Panc1 (cell line): Measurements from ENCODE around the gene CNDP1.

Experiments used
- POLR2AphosphoS5 ChIP-seq: IDR thresholded peaks from 2 replicates; pipeline ENCODE4 v1.6.1; 2012; ENCODE audit warnings: mild to moderate bottlenecking, low read depth, low read length, moderate library complexity
- SIN3A ChIP-seq: IDR thresholded peaks from 2 replicates; pipeline ENCODE4 v1.6.1; 2012; ENCODE audit warnings: low read depth, mild to moderate bottlenecking, low read length, moderate library complexity, borderline replicate concordance; ENCODE audit not compliant: insufficient read depth
- TF ChIP-seq, protein P1 (sequence below): fragments of 450-650 bp; IDR thresholded peaks from 2 replicates; pipeline ENCODE4 v1.5.1; 2017; ENCODE audit warnings: mild to moderate bottlenecking
- TF ChIP-seq, protein P2 (sequence below), 2 experiments: IDR thresholded peaks; 2 replicates each; pipeline ENCODE4 v1.6.1; 2011 to 2012; ENCODE audit warnings: low read depth in 2 of 2, control low read depth in 1 of 2, low read length in 1 of 2, mild to moderate bottlenecking in 1 of 2, moderate library complexity in 1 of 2; ENCODE audit not compliant: insufficient read depth in 1 of 2

DNA sequence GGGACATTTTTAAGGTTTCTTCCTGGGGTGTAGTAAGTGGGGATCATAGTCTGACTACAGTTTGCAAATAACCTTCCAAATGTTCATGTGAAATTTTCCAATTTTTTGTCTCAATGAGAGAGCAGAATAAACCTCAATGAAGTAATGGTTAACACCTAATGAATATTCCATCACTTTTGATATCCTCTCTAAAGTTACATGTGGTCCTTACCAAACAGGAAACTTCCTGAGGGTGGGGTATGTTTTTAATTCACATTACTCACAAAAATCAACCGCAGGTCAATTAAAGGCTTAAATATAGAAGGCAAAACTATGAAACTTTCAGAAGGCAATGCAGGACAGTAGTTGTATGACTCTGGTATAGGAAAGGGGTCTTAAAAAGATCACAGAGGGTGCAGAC is 76.6 kb downstream of the CNDP1 start:
- TF ChIP-seq, protein P1, sequence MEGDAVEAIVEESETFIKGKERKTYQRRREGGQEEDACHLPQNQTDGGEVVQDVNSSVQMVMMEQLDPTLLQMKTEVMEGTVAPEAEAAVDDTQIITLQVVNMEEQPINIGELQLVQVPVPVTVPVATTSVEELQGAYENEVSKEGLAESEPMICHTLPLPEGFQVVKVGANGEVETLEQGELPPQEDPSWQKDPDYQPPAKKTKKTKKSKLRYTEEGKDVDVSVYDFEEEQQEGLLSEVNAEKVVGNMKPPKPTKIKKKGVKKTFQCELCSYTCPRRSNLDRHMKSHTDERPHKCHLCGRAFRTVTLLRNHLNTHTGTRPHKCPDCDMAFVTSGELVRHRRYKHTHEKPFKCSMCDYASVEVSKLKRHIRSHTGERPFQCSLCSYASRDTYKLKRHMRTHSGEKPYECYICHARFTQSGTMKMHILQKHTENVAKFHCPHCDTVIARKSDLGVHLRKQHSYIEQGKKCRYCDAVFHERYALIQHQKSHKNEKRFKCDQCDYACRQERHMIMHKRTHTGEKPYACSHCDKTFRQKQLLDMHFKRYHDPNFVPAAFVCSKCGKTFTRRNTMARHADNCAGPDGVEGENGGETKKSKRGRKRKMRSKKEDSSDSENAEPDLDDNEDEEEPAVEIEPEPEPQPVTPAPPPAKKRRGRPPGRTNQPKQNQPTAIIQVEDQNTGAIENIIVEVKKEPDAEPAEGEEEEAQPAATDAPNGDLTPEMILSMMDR, result no peak
- no peak for TF ChIP-seq POLR2AphosphoS5
- TF ChIP-seq, protein P2, sequence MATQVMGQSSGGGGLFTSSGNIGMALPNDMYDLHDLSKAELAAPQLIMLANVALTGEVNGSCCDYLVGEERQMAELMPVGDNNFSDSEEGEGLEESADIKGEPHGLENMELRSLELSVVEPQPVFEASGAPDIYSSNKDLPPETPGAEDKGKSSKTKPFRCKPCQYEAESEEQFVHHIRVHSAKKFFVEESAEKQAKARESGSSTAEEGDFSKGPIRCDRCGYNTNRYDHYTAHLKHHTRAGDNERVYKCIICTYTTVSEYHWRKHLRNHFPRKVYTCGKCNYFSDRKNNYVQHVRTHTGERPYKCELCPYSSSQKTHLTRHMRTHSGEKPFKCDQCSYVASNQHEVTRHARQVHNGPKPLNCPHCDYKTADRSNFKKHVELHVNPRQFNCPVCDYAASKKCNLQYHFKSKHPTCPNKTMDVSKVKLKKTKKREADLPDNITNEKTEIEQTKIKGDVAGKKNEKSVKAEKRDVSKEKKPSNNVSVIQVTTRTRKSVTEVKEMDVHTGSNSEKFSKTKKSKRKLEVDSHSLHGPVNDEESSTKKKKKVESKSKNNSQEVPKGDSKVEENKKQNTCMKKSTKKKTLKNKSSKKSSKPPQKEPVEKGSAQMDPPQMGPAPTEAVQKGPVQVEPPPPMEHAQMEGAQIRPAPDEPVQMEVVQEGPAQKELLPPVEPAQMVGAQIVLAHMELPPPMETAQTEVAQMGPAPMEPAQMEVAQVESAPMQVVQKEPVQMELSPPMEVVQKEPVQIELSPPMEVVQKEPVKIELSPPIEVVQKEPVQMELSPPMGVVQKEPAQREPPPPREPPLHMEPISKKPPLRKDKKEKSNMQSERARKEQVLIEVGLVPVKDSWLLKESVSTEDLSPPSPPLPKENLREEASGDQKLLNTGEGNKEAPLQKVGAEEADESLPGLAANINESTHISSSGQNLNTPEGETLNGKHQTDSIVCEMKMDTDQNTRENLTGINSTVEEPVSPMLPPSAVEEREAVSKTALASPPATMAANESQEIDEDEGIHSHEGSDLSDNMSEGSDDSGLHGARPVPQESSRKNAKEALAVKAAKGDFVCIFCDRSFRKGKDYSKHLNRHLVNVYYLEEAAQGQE (IDR thresholded peaks at IDR 0.05; ENCODE audit: insufficient read depth in 1 of 2, low read depth in 2 of 2, low read length in 1 of 2), result no peak
- no peak for TF ChIP-seq SIN3A
